Activated T-helper 1 cell treated with anti-CD3 and anti-CD28 coated beads, Interleukin-12 subunit alpha, Interleukin-12 subunit beta, Interleukin-2, Interleukin-4 antibody, amounts not matched to agents 30 ng/mL and 10 ng/mL and 1 ng/mL, durations not matched to agents 14 hours and 24 hours and 36 hours (primary cell): ENCODE results near the gene KRTCAP2. TPM values are rescaled to one million over a fixed set of nuclear protein-coding genes. Genes with fewer than 3 reads are reported as not detected.

Source experiments
- total RNA-seq: library from RNA; stranded (reverse); gene quantifications from 2 replicates; pipeline ENCODE4 v1.2.3, GENCODE V29; 2022

The KRTCAP2 gene
- total RNA-seq, 1 donor from 2014 or later: 230 TPM

Other genes starting within 250 kb of the KRTCAP2 start
- 42.5 and 43.3 TPM in 2 replicates for gene PMVK, start 236.6 kb downstream of the KRTCAP2 start, total RNA-seq
- gene PBXIP1, start 217.2 kb downstream of the KRTCAP2 start, total RNA-seq: 25.1 and 27.9 TPM in 2 replicates
- 34.7 and 35.0 TPM in 2 replicates for gene PYGO2, start 211.5 kb downstream of the KRTCAP2 start, total RNA-seq
- gene SHC1, start 202.6 kb downstream of the KRTCAP2 start, total RNA-seq: 61.4 and 62.3 TPM in 2 replicates
- gene CKS1B, start 198.6 kb downstream of the KRTCAP2 start, total RNA-seq: 151 and 158 TPM in 2 replicates
- gene FLAD1, start 190.0 kb downstream of the KRTCAP2 start, total RNA-seq: 69.2 and 74.3 TPM in 2 replicates
- 1.5 and 1.8 TPM in 2 replicates for gene LENEP, start 179.7 kb downstream of the KRTCAP2 start, total RNA-seq
- 166 and 172 TPM in 2 replicates for gene ZBTB7B, start 170.5 kb downstream of the KRTCAP2 start, total RNA-seq
- 0.26 and 0.27 TPM in 2 replicates for gene DCST2, start 139.5 kb downstream of the KRTCAP2 start, total RNA-seq
- not detected in 2 replicates for gene DCST1, start 139.5 kb downstream of the KRTCAP2 start, total RNA-seq
- 82.9 and 86.8 TPM in 2 replicates for gene ADAM15, start 122.0 kb downstream of the KRTCAP2 start, total RNA-seq
- gene EFNA4, start 109.6 kb downstream of the KRTCAP2 start, total RNA-seq: 5.7 and 6.8 TPM in 2 replicates
- gene EFNA3, start 94.5 kb downstream of the KRTCAP2 start, total RNA-seq: 2.8 and 3.0 TPM in 2 replicates
- gene EFNA1, start 45.4 kb downstream of the KRTCAP2 start, total RNA-seq: not detected in 2 replicates
- gene SLC50A1, start 37.5 kb downstream of the KRTCAP2 start, total RNA-seq: 45.7 and 47.7 TPM in 2 replicates
- gene DPM3, start 32.8 kb downstream of the KRTCAP2 start, total RNA-seq: 43.7 and 45.1 TPM in 2 replicates
- gene TRIM46, start 545 bp upstream of the KRTCAP2 start, total RNA-seq: 10.2 and 12.6 TPM in 2 replicates
- 9.7 and 10.0 TPM in 2 replicates for gene THBS3, start 34.6 kb upstream of the KRTCAP2 start, total RNA-seq
- 61.8 and 62.3 TPM in 2 replicates for gene MTX1, start 35.4 kb upstream of the KRTCAP2 start, total RNA-seq
- gene ENTREP3, start 82.2 kb upstream of the KRTCAP2 start, total RNA-seq: 40.3 and 45.5 TPM in 2 replicates
- 147 and 168 TPM in 2 replicates for gene SCAMP3, start 89.1 kb upstream of the KRTCAP2 start, total RNA-seq
- 87.0 and 91.6 TPM in 2 replicates for gene CLK2, start 100.2 kb upstream of the KRTCAP2 start, total RNA-seq
- gene HCN3, start 104.2 kb upstream of the KRTCAP2 start, total RNA-seq: 2.5 and 3.3 TPM in 2 replicates
- gene PKLR, start 128.1 kb upstream of the KRTCAP2 start, total RNA-seq: 0.05 and 0.15 TPM in 2 replicates
- gene FDPS, start 135.6 kb upstream of the KRTCAP2 start, total RNA-seq: 274 and 289 TPM in 2 replicates
- gene RUSC1, start 147.6 kb upstream of the KRTCAP2 start, total RNA-seq: 28.7 and 34.7 TPM in 2 replicates